Esophagus muscularis mucosa (tissue), 4 donors: ENCODE data around the gene EGLN2. TPM values are rescaled to one million over a fixed set of nuclear protein-coding genes. Genes with fewer than 3 reads are reported as not detected.

Source experiments
- DNase-seq: peaks from one replicate; pipeline ENCODE4 v3.0.0-alpha.2; 2017; ENCODE audit errors: extremely low spot score
- H3K27ac ChIP-seq, 4 donors: fragments of 200-600 bp; sonication (generic); replicated peaks in 1 of 4; 1 replicate in 3 of 4; 2 replicates in 1 of 4; pipeline ENCODE4 v1.5.1; 2016 to 2019; ENCODE audit warnings: mild to moderate bottlenecking in 1 of 4
- H3K27me3 ChIP-seq, 4 donors: fragments of 200-600 bp; sonication (generic); one replicate each; pipeline versions ENCODE4 v1.5.1 to v1.6.0; 2016 to 2019
- H3K36me3 ChIP-seq, 4 donors: fragments of 200-600 bp; sonication (generic); one replicate each; pipeline ENCODE4 v1.5.1; 2016 to 2019
- H3K4me1 ChIP-seq, 4 donors: fragments of 200-600 bp; sonication (generic); one replicate each; pipeline ENCODE4 v1.5.1; 2016 to 2019
- H3K4me3 ChIP-seq, 4 donors: fragments of 200-600 bp; sonication (generic); 1 replicate in 2 of 4; 2 replicates in 2 of 4; pipeline ENCODE4 v1.5.1; 2016 to 2019; ENCODE audit warnings: mild to moderate bottlenecking in 4 of 4, moderate library complexity in 1 of 4
- H3K9me3 ChIP-seq, 4 donors: fragments of 200-600 bp; sonication (generic); 1 replicate in 3 of 4; 2 replicates in 1 of 4; pipeline ENCODE4 v1.5.1; 2016 to 2019
- EP300 ChIP-seq: sonication (generic); formaldehyde crosslinking; IDR thresholded peaks from one replicate; pipeline ENCODE4 v1.6.1; 2017; ENCODE audit warnings: antibody characterized with exemption
- POLR2A ChIP-seq: fragments of 450-650 bp; IDR thresholded peaks from one replicate; pipeline ENCODE4 v1.6.1; 2017; ENCODE audit warnings: antibody characterized with exemption, moderate library complexity, mild to moderate bottlenecking, low read depth
- POLR2AphosphoS5 ChIP-seq, 2 donors: sonication (generic); formaldehyde crosslinking; IDR thresholded peaks; one replicate each; pipeline ENCODE4 v1.6.1; 2017; ENCODE audit warnings: antibody characterized with exemption in 2 of 2
- WGBS: methylation state at CpG from one replicate; pipeline ENCODE4 v1.1.5; 2018; 5-methylcytosine and 5-hydroxymethylcytosine counted together
- intact Hi-C: fragments of 100-400 bp; cut with DNase I; formaldehyde crosslinking; loops from one replicate; pipeline ENCODE4 v1.15.1; 2023
- total RNA-seq, 4 donors: library from RNA; depleted of rRNA; stranded (reverse); fragments of >200 nt; gene quantifications; one replicate each; pipeline versions ENCODE4 v1.1.0 to v1.2.1, GENCODE V29; 2016
- TF ChIP-seq, protein P1 (sequence below), 3 experiments: fragments of 200-600 bp in 2 of 3; fragments of 450-650 bp in 1 of 3; sonication (generic) in 2 of 3; IDR thresholded peaks; one replicate each; pipeline ENCODE4 v1.5.1; 2017 to 2019; ENCODE audit warnings: antibody characterized with exemption in 3 of 3, mild to moderate bottlenecking in 2 of 3, moderate library complexity in 1 of 3

Gene EGLN2
- total RNA-seq, 4 donors from 2014 or later = 93.1 to 131 (median 101) TPM

DNA sequence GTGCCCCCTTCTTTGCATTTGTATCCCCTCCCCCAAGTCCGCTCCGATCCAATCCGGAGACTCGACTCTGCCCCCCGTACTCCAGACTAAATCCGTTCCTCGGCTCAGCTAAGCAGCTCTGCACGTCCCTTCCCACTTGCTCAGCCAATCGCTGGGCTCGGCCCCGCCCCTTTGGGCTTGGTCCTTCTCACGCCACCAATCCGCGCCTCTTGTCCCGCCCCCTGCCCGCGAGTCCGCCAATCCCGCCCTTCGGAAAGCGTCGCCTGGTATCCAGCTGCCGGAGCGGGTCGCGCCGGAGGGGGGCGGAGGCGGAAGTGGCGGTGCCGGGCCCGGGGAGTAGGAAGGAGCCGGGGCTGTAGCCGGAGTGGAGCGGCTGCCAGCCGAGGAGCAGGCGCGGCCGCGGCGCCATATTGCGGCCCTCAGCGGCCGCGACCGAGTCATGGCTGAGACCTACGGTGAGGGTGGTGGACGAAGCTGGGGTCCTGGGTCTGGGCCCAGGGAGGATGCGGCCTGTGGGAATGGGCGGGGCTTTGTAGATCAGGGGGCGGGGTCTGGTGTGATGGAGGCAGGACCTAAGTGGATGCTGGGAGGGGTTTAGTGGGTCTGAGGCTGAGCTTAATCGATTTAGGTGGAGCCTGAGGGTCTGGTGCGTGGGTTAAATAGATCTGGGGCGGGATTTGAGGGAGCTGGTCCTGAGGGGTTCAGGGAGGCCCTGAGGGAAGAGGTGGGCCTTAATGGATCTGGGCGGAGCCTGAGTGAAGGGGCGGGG, 20.9 kb upstream of the EGLN2 start, which contains the start of gene RAB4B:
Gene RAB4B, plus strand, starts transcription at position 311 of the 769 bp plus-strand sequence. Its CDS starts 129 bp downstream, at position 440.
- intact Hi-C loops = no loop called here
- Histone ChIP-seq H3K27ac (peak within 1 kb of the TSS; percentile 94 to 99 (median 98)), H3K27me3 (no peaks in the 10 kb centered on the region), H3K9me3 (no peaks in the 10 kb centered on the region), H3K4me1 (peaks cover 16 to 20% (median 19%) of the 10 kb centered on the region in 4 donors), H3K4me3 (peak within 1 kb of the TSS; percentile 78 to 93 (median 85)), H3K36me3 (peaks cover 0 to 8% (median 5%) of the 10 kb centered on the region in 4 donors)
- under 1% methylated on average over 26 of the region's 56 CpGs for WGBS
- TF ChIP-seq EP300 = no peak
- TF ChIP-seq, protein P1, sequence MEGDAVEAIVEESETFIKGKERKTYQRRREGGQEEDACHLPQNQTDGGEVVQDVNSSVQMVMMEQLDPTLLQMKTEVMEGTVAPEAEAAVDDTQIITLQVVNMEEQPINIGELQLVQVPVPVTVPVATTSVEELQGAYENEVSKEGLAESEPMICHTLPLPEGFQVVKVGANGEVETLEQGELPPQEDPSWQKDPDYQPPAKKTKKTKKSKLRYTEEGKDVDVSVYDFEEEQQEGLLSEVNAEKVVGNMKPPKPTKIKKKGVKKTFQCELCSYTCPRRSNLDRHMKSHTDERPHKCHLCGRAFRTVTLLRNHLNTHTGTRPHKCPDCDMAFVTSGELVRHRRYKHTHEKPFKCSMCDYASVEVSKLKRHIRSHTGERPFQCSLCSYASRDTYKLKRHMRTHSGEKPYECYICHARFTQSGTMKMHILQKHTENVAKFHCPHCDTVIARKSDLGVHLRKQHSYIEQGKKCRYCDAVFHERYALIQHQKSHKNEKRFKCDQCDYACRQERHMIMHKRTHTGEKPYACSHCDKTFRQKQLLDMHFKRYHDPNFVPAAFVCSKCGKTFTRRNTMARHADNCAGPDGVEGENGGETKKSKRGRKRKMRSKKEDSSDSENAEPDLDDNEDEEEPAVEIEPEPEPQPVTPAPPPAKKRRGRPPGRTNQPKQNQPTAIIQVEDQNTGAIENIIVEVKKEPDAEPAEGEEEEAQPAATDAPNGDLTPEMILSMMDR (IDR thresholded peaks at IDR 0.05) = peak in 1 of 3 experiments; percentile 40
- TF ChIP-seq POLR2AphosphoS5 (IDR thresholded peaks at IDR 0.05) = peak; percentile 84 to 92
- peak; percentile 40 for TF ChIP-seq POLR2A
- peak; percentile 100 for DNase-seq

DNA sequence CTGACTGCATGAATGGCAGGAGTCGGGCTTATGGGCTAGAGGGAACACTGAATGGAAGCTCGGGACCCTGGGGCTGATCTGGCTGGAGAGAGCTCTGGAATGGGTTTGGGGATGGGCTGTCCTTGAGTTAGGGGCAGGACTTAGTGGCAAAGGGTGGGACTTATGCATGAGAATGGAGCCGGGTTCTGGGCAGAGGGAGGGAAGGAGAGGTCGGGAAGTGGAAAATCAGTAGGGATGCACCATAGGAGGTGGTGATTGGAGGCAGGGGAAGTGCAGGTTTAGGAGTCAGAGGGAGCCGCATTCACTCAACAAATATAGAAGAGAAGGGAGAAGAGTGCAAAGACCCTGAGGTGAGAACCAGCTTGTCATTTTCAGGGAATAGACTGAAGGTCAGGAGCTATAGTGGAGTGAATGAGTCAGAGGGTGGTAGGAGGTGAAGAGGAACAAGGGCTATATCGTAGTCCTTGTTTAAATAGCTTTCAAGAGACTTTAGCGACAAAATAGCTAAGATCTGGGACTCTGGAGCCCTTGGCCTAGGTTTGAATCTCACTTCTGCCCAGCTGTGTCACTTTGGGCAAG, 20.2 kb upstream of the EGLN2 start:
- intact Hi-C loops = no loop called here
- TF ChIP-seq POLR2A = no peak
- TF ChIP-seq EP300 = no peak
- no peak for TF ChIP-seq POLR2AphosphoS5 (IDR thresholded peaks at IDR 0.05)
- TF ChIP-seq, protein P1 (IDR thresholded peaks at IDR 0.05) = no peak
- WGBS = 4% methylated on average over 7 of the region's 7 CpGs

DNA sequence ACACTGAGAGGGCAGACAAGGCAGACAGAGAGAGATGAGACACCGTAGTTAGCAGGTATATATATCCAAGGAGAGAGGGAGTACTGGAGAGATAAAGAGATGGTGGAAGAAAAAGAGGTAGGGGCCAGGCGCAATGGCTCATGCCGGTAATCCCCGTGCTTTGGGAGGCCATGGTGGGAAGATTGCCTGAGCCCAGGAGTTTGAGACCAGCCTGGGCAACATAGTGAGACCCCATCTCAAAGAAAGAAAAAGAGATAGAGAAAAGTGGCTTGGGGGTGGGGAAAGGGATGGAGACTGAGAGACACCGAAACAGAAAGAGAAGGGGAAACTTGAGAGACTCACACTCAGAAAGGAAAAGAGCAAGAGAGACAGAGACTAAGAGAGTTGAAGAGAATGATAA, 18.4 kb upstream of the EGLN2 start:
- TF ChIP-seq POLR2AphosphoS5 (IDR thresholded peaks at IDR 0.05) (no peak), POLR2A (no peak), EP300 (no peak)
- TF ChIP-seq, protein P1 (IDR thresholded peaks at IDR 0.05) = no peak
- H3K27me3 ChIP-seq = no peaks in the 10 kb centered on the region
- H3K27ac ChIP-seq = no peak overlapping the region
- 96% methylated on average over 5 of the region's 5 CpGs for WGBS
- no peak overlapping the region for H3K4me3 ChIP-seq
- peaks cover 11 to 29% (median 15%) of the 10 kb centered on the region in 4 donors for H3K36me3 ChIP-seq
- intact Hi-C loops = no loop called here
- no peaks in the 10 kb centered on the region for H3K9me3 ChIP-seq
- DNase-seq = no peak
- peaks cover 16 to 20% (median 19%) of the 10 kb centered on the region in 4 donors for H3K4me1 ChIP-seq

More for the DNA sequence above, 20.2 kb upstream of the EGLN2 start:
- H3K36me3 ChIP-seq = peaks cover 0 to 13% (median 8%) of the 10 kb centered on the region in 4 donors
- no peaks in the 10 kb centered on the region for H3K9me3 ChIP-seq
- peak overlapping the region; percentile 78 to 93 (median 85) for H3K4me3 ChIP-seq
- DNase-seq = peak; percentile 97
- H3K27ac ChIP-seq = peak overlapping the region; percentile 94 to 99 (median 98)
- peaks cover 16 to 20% (median 19%) of the 10 kb centered on the region in 4 donors for H3K4me1 ChIP-seq
- no peaks in the 10 kb centered on the region for H3K27me3 ChIP-seq

DNA sequence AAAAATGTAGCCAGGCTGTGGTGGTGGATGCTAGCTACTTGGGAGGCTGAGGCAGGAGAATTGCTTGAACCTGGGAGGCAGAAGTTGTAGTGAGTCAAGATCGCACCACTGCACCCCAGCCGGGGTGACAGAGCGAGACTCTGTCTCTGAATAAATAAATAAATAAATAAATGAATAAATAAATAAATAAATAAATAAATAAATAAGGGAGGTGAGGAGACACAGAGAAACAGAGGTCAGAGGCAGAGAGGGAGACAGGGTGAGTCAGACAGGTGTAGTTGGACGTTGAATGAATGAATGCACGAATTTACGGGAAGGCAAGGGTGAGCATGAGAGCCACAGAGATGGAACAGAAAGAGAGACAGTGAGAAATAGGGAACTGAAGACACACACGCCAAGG, 17.9 kb upstream of the EGLN2 start:
- 92% methylated on average over 7 of the region's 7 CpGs for WGBS
- H3K4me1 ChIP-seq = peaks cover 16 to 20% (median 19%) of the 10 kb centered on the region in 4 donors
- no peaks in the 10 kb centered on the region for H3K27me3 ChIP-seq
- no peak overlapping the region for H3K27ac ChIP-seq
- H3K4me3 ChIP-seq = no peak overlapping the region
- H3K9me3 ChIP-seq = no peaks in the 10 kb centered on the region
- intact Hi-C loops = no loop called here
- TF ChIP-seq EP300 (no peak), POLR2A (no peak), POLR2AphosphoS5 (IDR thresholded peaks at IDR 0.05) (no peak)
- TF ChIP-seq, protein P1 (IDR thresholded peaks at IDR 0.05) = no peak
- DNase-seq = no peak
- peaks cover 11 to 33% (median 15%) of the 10 kb centered on the region in 4 donors for H3K36me3 ChIP-seq
